Glomerular visceral epithelial cell (primary cell): Measurements from ENCODE around the gene AGMO.
"Not testable (repeated sequence)": the region's sequence is repeated elsewhere in the genome, so short reads cannot be mapped to it uniquely, and the experiment has no call there.

ENCODE experiments used
- DNase-seq: peaks from one replicate; pipeline ENCODE4 v3.0.0-alpha.2; 2016; ENCODE audit errors: extremely low spot score

The AGMO gene

GRCh38 chr7:15559416-15559928 is 2.3 kb downstream of the AGMO start:
- no peak for DNase-seq

DNA sequence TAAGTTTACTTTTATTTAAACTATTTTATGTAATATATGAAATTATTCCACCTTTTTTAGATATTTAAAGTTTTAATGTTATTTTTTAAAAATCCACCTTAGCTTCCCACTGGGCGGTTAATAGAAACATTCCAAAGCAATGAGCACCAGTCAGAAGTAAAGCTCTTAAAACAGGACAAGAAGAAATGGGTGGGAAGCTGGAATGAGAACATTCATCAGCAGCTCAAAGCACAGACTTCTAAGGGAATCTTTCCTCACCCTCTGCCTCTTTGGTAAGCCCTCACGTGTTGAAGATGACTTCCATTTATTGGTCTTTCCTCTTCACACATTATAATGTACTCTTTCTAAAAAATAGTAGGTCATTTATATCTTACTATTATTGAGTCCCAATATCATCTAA is 3.1 kb downstream of the AGMO start:
- DNase-seq: peak; percentile 64

- DNase-seq: no peak
These were observed 4.1 kb downstream of the AGMO start for GRCh38 chr7:15557686-15558085.

GRCh38 chr7:15557186-15557585 is 4.6 kb downstream of the AGMO start:
- peak; percentile 73 for DNase-seq

DNA sequence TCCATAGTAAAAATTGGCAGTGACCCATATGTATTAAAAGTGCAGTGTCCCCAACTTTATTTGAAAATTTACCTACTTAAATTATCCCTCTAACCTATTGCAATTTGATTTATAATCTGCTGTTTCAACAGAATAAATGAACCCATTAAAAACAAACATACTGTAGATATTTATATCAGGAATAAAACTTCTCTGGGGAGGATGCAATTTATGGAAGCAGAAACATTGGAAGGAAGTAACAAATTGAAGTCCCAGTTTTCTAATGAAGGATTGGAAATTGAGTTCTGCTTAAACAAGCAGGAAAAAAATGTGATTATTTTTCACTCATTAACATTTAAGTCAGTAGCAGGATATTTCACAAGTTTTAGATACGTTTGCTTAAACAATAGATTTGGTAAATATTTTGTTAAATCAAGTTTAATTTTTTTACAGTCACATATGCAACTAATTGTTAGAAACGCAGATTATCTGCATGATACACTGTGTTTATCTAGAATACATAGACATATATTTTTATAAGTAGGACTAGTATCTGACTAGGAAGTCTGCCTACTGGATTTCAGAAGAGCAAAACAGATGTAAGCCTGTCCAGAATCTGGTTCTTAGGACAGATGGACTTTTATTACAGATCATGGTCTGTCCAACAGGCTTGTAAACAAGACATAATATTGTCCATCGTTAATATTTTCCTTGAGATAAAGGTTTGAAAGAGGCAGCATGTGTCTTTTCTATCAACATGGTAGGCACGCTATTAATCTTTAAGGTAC is 5.3 kb downstream of the AGMO start:
- DNase-seq: no peak

DNA sequence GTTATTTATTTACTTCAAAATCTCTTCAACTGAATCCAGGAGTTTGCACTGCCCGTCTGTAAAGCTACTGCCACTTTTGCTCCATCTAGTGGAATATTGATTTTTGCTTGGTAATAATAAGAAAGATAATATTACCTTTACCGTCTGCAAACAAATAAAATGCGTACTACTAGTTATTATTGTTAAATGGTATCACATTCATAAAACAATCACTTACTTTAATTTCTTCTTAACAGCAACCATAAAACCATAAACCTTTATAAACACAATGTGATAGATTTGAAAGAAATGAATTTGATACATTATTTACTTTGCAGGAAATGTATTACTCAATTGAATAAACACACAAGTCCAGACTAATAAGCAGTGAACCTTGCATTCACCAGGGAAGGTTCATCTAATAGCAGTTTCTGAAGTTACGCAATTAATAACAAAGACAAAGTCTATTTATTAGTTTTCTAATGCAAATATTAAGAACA is 6.4 kb downstream of the AGMO start:
- no peak for DNase-seq

DNA sequence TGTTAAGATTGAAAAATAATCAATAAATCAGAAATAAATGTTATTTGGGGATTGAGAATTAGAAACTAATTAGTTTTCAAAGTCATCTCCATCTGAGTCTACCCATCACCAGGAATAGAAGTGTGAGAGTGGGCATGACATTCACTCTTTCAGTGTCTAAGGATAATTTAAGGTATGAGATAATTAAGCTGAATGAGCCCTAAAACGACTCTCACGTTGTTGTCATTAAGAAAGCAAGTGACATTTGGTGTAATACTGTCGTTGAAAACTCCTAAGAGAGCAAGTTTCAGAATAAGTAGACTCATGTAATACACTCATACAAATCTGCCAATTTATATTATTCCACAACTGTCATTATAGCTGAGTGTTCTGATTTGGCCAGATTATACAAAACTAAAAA is 7.1 kb downstream of the AGMO start:
- no peak for DNase-seq

DNA sequence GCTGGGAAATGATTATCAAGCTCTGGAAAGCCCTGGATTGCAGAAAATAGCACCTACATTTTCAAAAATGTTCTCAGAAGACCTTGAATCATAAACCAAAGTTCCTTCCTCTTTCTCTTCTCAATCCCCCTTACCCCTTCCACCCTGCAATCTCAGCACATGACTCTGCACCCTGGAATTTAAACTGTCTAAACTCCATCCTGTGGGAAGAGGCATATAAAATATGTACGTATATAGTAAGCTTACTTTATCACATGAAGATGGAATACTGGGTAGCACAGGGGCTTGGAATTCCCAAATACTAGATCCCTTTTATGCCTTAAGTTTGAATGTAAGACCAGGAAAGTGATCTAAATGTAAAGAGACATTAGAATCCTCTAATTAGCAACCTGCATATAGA is 7.7 kb downstream of the AGMO start:
- peak; percentile 57 for DNase-seq

DNA sequence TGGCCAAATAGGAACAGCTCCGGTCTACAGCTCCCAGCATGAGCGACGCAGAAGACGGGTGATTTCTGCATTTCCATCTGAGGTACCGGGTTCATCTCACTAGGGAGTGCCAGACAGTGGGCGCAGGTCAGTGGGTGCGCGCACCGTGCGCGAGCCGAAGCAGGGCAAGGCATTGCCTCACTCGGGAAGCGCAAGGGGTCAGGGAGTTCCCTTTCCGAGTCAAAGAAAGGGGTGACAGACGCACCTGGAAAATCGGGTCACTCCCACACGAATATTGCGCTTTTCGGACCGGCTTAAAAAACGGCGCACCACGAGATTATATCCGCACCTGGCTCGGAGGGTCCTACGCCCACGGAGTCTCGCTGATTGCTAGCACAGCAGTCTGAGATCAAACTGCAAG is 14.5 kb downstream of the AGMO start:
- DNase-seq: not testable (repeated sequence)

DNA sequence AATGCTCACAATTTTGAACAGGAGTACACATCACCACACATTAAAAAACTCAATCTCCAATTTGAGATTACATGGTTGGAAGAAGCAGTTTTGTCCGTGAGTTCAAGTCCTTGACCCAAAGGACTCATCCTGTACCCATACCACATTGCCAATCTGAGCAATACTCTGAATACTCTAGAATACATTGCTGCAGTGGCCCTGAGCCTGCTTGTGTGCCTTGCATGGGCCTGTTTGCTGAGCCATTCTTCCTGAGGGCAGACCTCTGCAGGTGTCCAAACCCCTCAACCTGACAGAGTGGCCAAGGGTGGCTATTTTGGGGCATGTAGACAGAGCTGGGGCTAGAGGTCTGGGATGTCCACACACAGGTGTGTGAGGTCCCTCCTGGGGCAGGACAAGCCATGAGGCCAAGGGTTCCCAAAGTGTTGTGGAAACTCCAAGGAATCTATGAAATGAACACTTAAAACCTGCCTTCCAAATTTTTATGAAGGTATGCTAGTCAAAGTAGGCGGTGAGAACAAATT is 15.5 kb downstream of the AGMO start:
- no peak for DNase-seq

GRCh38 chr7:15544050-15544449 is 17.8 kb downstream of the AGMO start:
- no peak for DNase-seq

GRCh38 chr7:15543256-15543655 is 18.6 kb downstream of the AGMO start:
- DNase-seq: no peak

DNA sequence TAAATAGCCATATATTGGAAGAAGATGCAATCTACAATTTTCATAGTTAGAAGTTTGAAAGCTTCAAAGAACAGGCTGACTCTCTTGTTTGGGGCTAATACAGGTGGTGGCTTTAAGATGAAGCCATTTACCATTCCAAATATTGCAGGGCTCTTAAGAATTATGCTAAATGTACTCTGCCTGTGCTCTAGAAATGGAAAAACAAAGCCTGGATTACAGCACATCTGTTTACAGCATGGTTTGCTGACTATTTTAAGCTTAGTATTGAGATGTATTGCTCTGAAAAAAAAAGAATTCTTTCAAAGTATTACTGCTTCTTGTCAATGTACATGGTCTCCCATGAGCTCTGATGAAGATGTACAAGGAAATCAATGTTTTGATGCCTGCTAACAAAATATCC is 34.2 kb downstream of the AGMO start:
- no peak for DNase-seq

DNA sequence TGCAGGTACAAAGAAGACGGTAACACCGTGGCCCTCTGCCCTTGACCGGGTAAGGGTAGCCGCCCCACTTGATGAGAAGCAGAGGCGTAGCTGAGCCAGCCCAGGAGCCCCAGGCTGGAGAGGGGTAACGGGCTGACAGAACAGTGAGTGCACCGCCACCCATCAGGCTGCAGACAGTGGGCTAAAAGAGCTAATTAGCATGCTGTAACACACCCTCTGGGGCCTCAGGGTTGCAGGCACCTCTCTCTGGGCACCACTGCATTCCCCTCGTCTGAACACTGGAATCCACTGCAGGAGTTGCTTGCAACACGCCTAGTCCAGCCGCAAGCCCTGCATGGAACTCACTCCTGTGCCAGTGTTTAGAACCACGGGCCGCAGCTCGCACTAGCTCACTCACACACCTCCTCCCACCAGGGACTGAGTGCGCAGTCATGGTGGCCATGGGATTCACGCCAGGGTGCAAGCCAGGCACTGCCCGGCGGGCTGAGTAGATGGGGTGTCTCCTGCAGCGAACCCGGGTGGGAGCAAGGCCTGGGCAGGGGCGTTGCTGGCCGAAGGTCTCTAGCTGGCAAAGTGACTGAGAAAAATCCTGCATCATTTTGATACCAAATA is 36.1 kb downstream of the AGMO start:
- DNase-seq: no peak

GRCh38 chr7:15524077-15524476 is 37.7 kb downstream of the AGMO start:
- DNase-seq: no peak

- DNase-seq: not testable (repeated sequence)
These were observed 44.0 kb downstream of the AGMO start for GRCh38 chr7:15517865-15518264.

GRCh38 chr7:15515252-15515651 is 46.6 kb downstream of the AGMO start:
- no peak for DNase-seq

- no peak for DNase-seq
These were observed 53.6 kb downstream of the AGMO start for GRCh38 chr7:15508258-15508657.

GRCh38 chr7:15507708-15508107 is 54.1 kb downstream of the AGMO start:
- no peak for DNase-seq

GRCh38 chr7:15507171-15507570 is 54.6 kb downstream of the AGMO start:
- DNase-seq: no peak

- DNase-seq: no peak
These were observed 56.1 kb downstream of the AGMO start for GRCh38 chr7:15505761-15506160.

DNA sequence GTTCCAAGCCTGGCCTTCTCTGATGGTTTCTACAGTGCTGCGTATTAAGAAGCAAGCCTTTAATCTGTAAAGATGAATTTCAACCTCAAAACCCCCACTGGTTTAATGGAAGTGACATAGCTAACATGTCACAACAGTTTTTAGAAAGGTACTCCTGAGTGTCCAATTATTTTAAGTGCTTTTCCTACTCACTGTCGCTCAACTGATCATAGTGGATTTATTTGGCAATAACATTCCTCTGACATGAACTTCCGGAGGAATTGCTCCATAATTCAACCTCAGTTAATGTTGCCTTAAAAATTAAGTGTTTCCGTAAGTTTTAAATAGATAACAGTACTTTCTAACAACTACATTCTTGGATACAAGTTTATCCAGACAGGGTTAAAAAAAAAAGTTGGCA is 57.5 kb downstream of the AGMO start:
- DNase-seq: no peak
